Measurements from ENCODE around the gene NLGN1. TPM values are rescaled to one million over a fixed set of nuclear protein-coding genes. Genes with fewer than 3 reads are reported as not detected.

Gene NLGN1
- total and polyA plus RNA-seq, 2 of the 13 experiments (the other 11 are each of a cell fraction or from before 2014, with no cell fraction given), result not detected

DNA sequence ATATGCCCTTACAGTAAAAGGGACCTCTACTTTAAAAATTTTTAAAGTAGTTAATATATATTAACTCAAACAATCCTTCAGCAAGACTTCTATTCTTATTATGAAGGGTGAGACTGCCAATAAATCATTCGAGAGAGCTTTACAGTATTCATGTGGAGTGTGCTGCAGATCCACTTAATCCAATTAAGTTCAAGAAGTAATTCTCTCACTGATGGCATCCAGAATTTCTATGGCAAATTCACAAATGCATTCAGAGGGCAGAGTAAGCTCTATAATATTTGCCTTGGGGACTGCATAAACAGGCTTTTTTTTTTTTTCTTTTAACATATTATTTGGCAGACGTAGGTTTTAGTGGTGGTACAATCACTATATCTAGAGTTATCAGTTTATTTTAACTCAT lies 692.0 kb downstream of the NLGN1 start:
- no peak overlapping the region for H3K9ac ChIP-seq (ENCODE audit: insufficient read depth, low read depth, low read length)
- no peaks in the 10 kb centered on the region for H3K36me3 ChIP-seq (replicated peaks in 1 of 2; ENCODE audit: control insufficient read depth in 1 of 2, insufficient read depth in 2 of 2, low read length in 2 of 2)
- no peaks in the 10 kb centered on the region for H3K79me2 ChIP-seq (ENCODE audit: insufficient read depth, low read length)
- no peak overlapping the region for H2AFZ ChIP-seq (ENCODE audit: low read length)
- no peaks in the 10 kb centered on the region for H3K9me3 ChIP-seq (ENCODE audit: low read length)
- H3K4me3 ChIP-seq (replicated peaks in 1 of 3; ENCODE audit: insufficient read depth in 1 of 3, low read depth in 2 of 3, low read length in 3 of 3), result no peak overlapping the region
- POLR2A ChIA-PET, result no interaction called here
- FAIRE-seq, result no peak
- WGBS (ENCODE audit: low lambda C conversion rate), result 3% methylated on average over 2 of the region's 2 CpGs
- BruUV-seq (replicated peaks), result no TSS peak
- no peaks in the 10 kb centered on the region for H3K27me3 ChIP-seq (ENCODE audit: control insufficient read depth in 1 of 2, insufficient read depth in 2 of 2, low read length in 2 of 2)
- H4K20me1 ChIP-seq (ENCODE audit: insufficient read depth, low read length), result no peaks in the 10 kb centered on the region; the same call in 1 of the 2 replicates
- CTCF ChIA-PET (ENCODE audit: low intra/inter-chr PET ratio, low total read pairs), result no interaction called here
- TF ChIP-seq MAZ (IDR thresholded peaks at IDR 0.05; ENCODE audit: borderline replicate concordance, low read depth, low read length) (no peak), MAZ (CRISPR knock-in tag; IDR thresholded peaks at IDR 0.05; ENCODE audit: low read depth) (no peak), ZNF780A (CRISPR knock-in tag; IDR thresholded peaks at IDR 0.05) (no peak)
- in situ Hi-C loops (cut with HindIII; ENCODE audit: extremely low pct_ligation_motif_present, low pct_unique_long_range_greater_than_20kb) (no loop called here), intact Hi-C loops (cut with micrococcal nuclease; ENCODE audit: unreplicated experiment) (no loop called here)
- H3K27ac ChIP-seq (ENCODE audit: extremely low read length, insufficient read depth, low read length), result no peak overlapping the region
- no peak for ATAC-seq
- no peaks in the 10 kb centered on the region for H3K4me1 ChIP-seq (ENCODE audit: insufficient read depth, low read length)
- no peak for DNase-seq (ENCODE audit: low spot score)
- no peak overlapping the region for H3K4me2 ChIP-seq (ENCODE audit: low read depth, low read length)

DNA sequence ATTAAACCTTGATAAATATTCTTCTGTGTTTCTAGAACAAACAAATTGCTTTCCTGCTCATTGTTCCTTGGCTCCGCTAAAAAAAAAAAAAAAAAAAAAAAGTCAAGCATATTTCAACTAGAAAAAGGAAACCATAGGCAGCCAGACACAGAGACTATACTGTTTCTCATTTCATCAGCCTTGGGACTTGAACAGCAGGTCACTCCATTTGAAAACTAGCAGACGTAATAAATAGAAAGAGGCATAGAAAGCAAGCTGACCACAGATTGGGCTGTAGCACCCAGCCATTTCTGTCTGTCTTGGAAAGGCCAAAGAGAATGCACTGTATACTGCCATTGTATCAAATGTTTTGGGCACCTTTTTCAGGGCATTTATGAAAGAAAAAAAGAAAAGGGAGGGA lies 697.1 kb downstream of the NLGN1 start:
- CTCF ChIA-PET (ENCODE audit: low intra/inter-chr PET ratio, low total read pairs), result no interaction called here
- in situ Hi-C loops (cut with HindIII; ENCODE audit: extremely low pct_ligation_motif_present, low pct_unique_long_range_greater_than_20kb), result no loop called here
- Histone ChIP-seq H2AFZ (ENCODE audit: low read length) (no peak overlapping the region), H3K79me2 (ENCODE audit: insufficient read depth, low read length) (no peaks in the 10 kb centered on the region), H3K9ac (ENCODE audit: insufficient read depth, low read depth, low read length) (no peak overlapping the region), H3K4me1 (ENCODE audit: insufficient read depth, low read length) (no peaks in the 10 kb centered on the region), H3K9me3 (ENCODE audit: low read length) (no peaks in the 10 kb centered on the region), H3K27ac (ENCODE audit: extremely low read length, insufficient read depth, low read length) (no peak overlapping the region), H3K4me2 (ENCODE audit: low read depth, low read length) (no peak overlapping the region), H3K27me3 (ENCODE audit: control insufficient read depth in 1 of 2, insufficient read depth in 2 of 2, low read length in 2 of 2) (no peaks in the 10 kb centered on the region), H3K4me3 (replicated peaks in 1 of 3; ENCODE audit: insufficient read depth in 1 of 3, low read depth in 2 of 3, low read length in 3 of 3) (no peak overlapping the region), H3K36me3 (replicated peaks in 1 of 2; ENCODE audit: control insufficient read depth in 1 of 2, insufficient read depth in 2 of 2, low read length in 2 of 2) (no peaks in the 10 kb centered on the region), H4K20me1 (ENCODE audit: insufficient read depth, low read length) (no peaks in the 10 kb centered on the region)
- no peak for ATAC-seq
- intact Hi-C loops (cut with micrococcal nuclease; ENCODE audit: unreplicated experiment), result loop anchor here (5.0 kb wide), 1 partner anchor 1117 kb away; no protein-coding TSS in a partner anchor
- DNase-seq (ENCODE audit: low spot score), result no peak
- no peak for FAIRE-seq
- BruUV-seq (replicated peaks), result no TSS peak
- POLR2A ChIA-PET, result no interaction called here
- WGBS (ENCODE audit: low lambda C conversion rate), result 12% methylated on average over 2 of the region's 2 CpGs
- TF ChIP-seq ZSCAN25 (CRISPR knock-in tag; IDR thresholded peaks at IDR 0.05) (no peak), ZNF136 (CRISPR knock-in tag; IDR thresholded peaks at IDR 0.05; ENCODE audit: low read depth) (no peak), RARG (CRISPR knock-in tag; IDR thresholded peaks at IDR 0.05; ENCODE audit: low read depth) (no peak), AHR (CRISPR knock-in tag; IDR thresholded peaks at IDR 0.05) (no peak), FOXP1 (IDR thresholded peaks at IDR 0.05) (no peak), FOXP1 (CRISPR knock-in tag; IDR thresholded peaks at IDR 0.05) (no peak), XRCC5 (optimal IDR thresholded peaks at IDR 0.05; ENCODE audit: low read length) (no peak), ZNF232 (CRISPR knock-in tag; IDR thresholded peaks at IDR 0.05; ENCODE audit: borderline replicate concordance) (no peak)
- TF ChIP-seq, protein P1, sequence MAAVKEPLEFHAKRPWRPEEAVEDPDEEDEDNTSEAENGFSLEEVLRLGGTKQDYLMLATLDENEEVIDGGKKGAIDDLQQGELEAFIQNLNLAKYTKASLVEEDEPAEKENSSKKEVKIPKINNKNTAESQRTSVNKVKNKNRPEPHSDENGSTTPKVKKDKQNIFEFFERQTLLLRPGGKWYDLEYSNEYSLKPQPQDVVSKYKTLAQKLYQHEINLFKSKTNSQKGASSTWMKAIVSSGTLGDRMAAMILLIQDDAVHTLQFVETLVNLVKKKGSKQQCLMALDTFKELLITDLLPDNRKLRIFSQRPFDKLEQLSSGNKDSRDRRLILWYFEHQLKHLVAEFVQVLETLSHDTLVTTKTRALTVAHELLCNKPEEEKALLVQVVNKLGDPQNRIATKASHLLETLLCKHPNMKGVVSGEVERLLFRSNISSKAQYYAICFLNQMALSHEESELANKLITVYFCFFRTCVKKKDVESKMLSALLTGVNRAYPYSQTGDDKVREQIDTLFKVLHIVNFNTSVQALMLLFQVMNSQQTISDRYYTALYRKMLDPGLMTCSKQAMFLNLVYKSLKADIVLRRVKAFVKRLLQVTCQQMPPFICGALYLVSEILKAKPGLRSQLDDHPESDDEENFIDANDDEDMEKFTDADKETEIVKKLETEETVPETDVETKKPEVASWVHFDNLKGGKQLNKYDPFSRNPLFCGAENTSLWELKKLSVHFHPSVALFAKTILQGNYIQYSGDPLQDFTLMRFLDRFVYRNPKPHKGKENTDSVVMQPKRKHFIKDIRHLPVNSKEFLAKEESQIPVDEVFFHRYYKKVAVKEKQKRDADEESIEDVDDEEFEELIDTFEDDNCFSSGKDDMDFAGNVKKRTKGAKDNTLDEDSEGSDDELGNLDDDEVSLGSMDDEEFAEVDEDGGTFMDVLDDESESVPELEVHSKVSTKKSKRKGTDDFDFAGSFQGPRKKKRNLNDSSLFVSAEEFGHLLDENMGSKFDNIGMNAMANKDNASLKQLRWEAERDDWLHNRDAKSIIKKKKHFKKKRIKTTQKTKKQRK (IDR thresholded peaks at IDR 0.05; ENCODE audit: low read length), result no peak
